Kidney epithelial cell (primary cell): ENCODE results near the gene ME3. TPM values are rescaled to one million over a fixed set of nuclear protein-coding genes. Genes with fewer than 3 reads are reported as not detected.
"Not testable (repeated sequence)": the region's sequence is repeated elsewhere in the genome, so short reads cannot be mapped to it uniquely, and the experiment has no call there.

ENCODE experiments used
- DNase-seq: peaks from one replicate; pipeline ENCODE4 v3.0.0-alpha.2; 2010; ENCODE audit warnings: low read depth
- H3K27me3 ChIP-seq: 2 replicates; pipeline ENCODE4 v1.6.0; 2011; ENCODE audit warnings: low read length; ENCODE audit not compliant: control insufficient read depth, insufficient read depth
- H3K36me3 ChIP-seq: 2 replicates; pipeline ENCODE4 v1.5.1; 2011; ENCODE audit warnings: low read length; ENCODE audit not compliant: control insufficient read depth, insufficient read depth
- H3K4me3 ChIP-seq: 2 replicates; pipeline ENCODE4 v1.5.1; 2011; ENCODE audit warnings: low read depth, mild to moderate bottlenecking, control low read depth, low read length
- total RNA-seq: library from RNA; depleted of rRNA; stranded (reverse); fragments of >200 nt; gene quantifications from 2 replicates; pipeline ENCODE4 v1.2.3, GENCODE V29; 2015
- TF ChIP-seq, protein P1 (sequence below): IDR thresholded peaks from 2 replicates; pipeline ENCODE4 v1.5.1; 2011; ENCODE audit warnings: mild to moderate bottlenecking, moderate library complexity, low read length, control low read depth, inconsistent platforms; ENCODE audit not compliant: insufficient read depth, poor library complexity, severe bottlenecking

Gene ME3
- total RNA-seq, 1 donor from 2014 or later: 35.7 TPM

DNA sequence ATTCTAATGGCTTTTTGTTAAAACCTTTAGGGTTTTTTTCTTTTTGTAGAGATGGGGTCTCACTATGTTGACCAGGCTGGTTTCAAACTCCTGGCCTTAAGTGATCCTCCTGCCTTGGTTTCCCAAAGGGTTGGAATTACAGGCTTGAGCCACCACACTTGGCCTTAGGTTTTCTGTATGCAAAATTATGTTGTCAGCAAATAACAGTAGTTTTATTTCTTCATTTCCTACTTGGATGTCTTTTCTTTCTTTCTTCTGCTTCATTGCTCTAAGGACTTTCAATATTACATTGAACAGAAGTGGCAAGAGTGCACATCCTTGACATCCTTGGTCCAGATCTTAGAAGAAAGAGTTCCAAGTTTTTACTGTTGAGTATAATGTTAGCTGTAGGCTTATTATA, 245.0 kb downstream of the ME3 start:
- Histone ChIP-seq H3K36me3 (no peaks in the 10 kb centered on the region), H3K4me3 (no peak overlapping the region), H3K27me3 (no peaks in the 10 kb centered on the region)
- DNase-seq: no peak
- TF ChIP-seq, protein P1, sequence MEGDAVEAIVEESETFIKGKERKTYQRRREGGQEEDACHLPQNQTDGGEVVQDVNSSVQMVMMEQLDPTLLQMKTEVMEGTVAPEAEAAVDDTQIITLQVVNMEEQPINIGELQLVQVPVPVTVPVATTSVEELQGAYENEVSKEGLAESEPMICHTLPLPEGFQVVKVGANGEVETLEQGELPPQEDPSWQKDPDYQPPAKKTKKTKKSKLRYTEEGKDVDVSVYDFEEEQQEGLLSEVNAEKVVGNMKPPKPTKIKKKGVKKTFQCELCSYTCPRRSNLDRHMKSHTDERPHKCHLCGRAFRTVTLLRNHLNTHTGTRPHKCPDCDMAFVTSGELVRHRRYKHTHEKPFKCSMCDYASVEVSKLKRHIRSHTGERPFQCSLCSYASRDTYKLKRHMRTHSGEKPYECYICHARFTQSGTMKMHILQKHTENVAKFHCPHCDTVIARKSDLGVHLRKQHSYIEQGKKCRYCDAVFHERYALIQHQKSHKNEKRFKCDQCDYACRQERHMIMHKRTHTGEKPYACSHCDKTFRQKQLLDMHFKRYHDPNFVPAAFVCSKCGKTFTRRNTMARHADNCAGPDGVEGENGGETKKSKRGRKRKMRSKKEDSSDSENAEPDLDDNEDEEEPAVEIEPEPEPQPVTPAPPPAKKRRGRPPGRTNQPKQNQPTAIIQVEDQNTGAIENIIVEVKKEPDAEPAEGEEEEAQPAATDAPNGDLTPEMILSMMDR: no peak

- H3K36me3 ChIP-seq, DNase-seq, H3K4me3 ChIP-seq, H3K27me3 ChIP-seq: not testable (repeated sequence)
Observed at GRCh38 chr11:86423488-86423887, 248.9 kb downstream of the ME3 start.

GRCh38 chr11:86422371-86422770, 250.0 kb downstream of the ME3 start:
- no peak overlapping the region for H3K4me3 ChIP-seq
- no peak for DNase-seq
- TF ChIP-seq, protein P1: no peak
- no peaks in the 10 kb centered on the region for H3K27me3 ChIP-seq
- H3K36me3 ChIP-seq: no peaks in the 10 kb centered on the region

DNA sequence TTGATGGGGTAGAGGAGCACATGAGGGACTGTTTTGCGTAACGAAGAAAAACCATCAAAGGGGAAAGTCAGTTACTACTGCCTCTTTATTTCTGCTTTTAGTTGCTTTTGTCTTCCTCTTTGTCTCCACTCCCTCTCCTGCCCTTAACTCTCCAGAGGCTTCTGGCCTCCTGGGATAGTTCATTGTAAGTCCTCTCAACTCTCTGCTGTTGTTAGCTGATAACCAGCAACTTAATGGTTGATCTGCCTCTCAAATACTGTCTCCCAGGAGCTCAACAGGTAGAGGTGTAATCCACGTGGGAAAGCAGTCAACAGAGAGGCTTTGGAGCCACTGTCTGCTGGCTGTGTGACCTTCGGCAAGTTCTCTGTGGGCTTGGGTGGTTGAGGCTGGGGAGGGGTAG, 250.5 kb downstream of the ME3 start:
- Histone ChIP-seq H3K36me3 (no peaks in the 10 kb centered on the region), H3K4me3 (no peak overlapping the region), H3K27me3 (no peaks in the 10 kb centered on the region)
- TF ChIP-seq, protein P1: no peak
- no peak for DNase-seq

GRCh38 chr11:86418917-86419316, 253.5 kb downstream of the ME3 start:
- no peaks in the 10 kb centered on the region for H3K36me3 ChIP-seq
- DNase-seq: no peak
- no peaks in the 10 kb centered on the region for H3K27me3 ChIP-seq
- no peak overlapping the region for H3K4me3 ChIP-seq
- TF ChIP-seq, protein P1: no peak

- Histone ChIP-seq H3K4me3 (no peak overlapping the region), H3K36me3 (no peaks in the 10 kb centered on the region), H3K27me3 (no peaks in the 10 kb centered on the region)
- TF ChIP-seq, protein P1: no peak
- no peak for DNase-seq
Observed at GRCh38 chr11:86418513-86418912, 253.9 kb downstream of the ME3 start.
